ENCODE measurements around the gene EGFLAM. TPM values are rescaled to one million over a fixed set of nuclear protein-coding genes. Genes with fewer than 3 reads are reported as not detected.

Gene EGFLAM
- total and polyA plus RNA-seq, 4 donors = 13.1 to 124 (median 34.7) TPM

GRCh38 chr5:38468202-38468673 lies 209.9 kb downstream of the EGFLAM start:
- Histone ChIP-seq H3K27ac (ENCODE audit: low read depth, low read length) (peak overlapping the region; percentile 84), H3K4me1 (ENCODE audit: control insufficient read depth, insufficient read depth, low read length) (peaks cover 52% of the 10 kb centered on the region), H3K4me3 (ENCODE audit: low read depth, low read length) (no peak overlapping the region), H3K27me3 (ENCODE audit: control insufficient read depth, insufficient read depth, low read length) (no peaks in the 10 kb centered on the region), H3K36me3 (ENCODE audit: control insufficient read depth, insufficient read depth, low read length) (no peaks in the 10 kb centered on the region), H3K9me3 (ENCODE audit: control insufficient read depth, insufficient read depth, low read length) (no peaks in the 10 kb centered on the region)
- WGBS (ENCODE audit: insufficient coverage) = 94% methylated on average over 9 of the region's 12 CpGs
- no peak for DNase-seq (ENCODE audit: low read depth in 4 of 6, low spot score in 6 of 6)

GRCh38 chr5:38468978-38469706 lies 210.8 kb downstream of the EGFLAM start:
- WGBS (ENCODE audit: insufficient coverage) = 60% methylated on average over 12 of the region's 18 CpGs
- no peaks in the 10 kb centered on the region for H3K9me3 ChIP-seq (ENCODE audit: control insufficient read depth, insufficient read depth, low read length)
- H3K27me3 ChIP-seq (ENCODE audit: control insufficient read depth, insufficient read depth, low read length) = no peaks in the 10 kb centered on the region
- H3K27ac ChIP-seq (ENCODE audit: low read depth, low read length) = peak overlapping the region; percentile 84
- H3K36me3 ChIP-seq (ENCODE audit: control insufficient read depth, insufficient read depth, low read length) = no peaks in the 10 kb centered on the region
- peak in 1 of 6 donors; percentile 69 for DNase-seq (ENCODE audit: low read depth in 4 of 6, low spot score in 6 of 6)
- peaks cover 45% of the 10 kb centered on the region for H3K4me1 ChIP-seq (ENCODE audit: control insufficient read depth, insufficient read depth, low read length)
- no peak overlapping the region for H3K4me3 ChIP-seq (ENCODE audit: low read depth, low read length)

GRCh38 chr5:38469707-38470267 lies 211.4 kb downstream of the EGFLAM start:
- 95% methylated on average over 8 of the region's 11 CpGs for WGBS (ENCODE audit: insufficient coverage)
- no peak for DNase-seq (ENCODE audit: low read depth in 4 of 6, low spot score in 6 of 6)
- no peaks in the 10 kb centered on the region for H3K9me3 ChIP-seq (ENCODE audit: control insufficient read depth, insufficient read depth, low read length)
- no peak overlapping the region for H3K4me3 ChIP-seq (ENCODE audit: low read depth, low read length)
- H3K27ac ChIP-seq (ENCODE audit: low read depth, low read length) = peak overlapping the region; percentile 84
- H3K36me3 ChIP-seq (ENCODE audit: control insufficient read depth, insufficient read depth, low read length) = no peaks in the 10 kb centered on the region
- H3K4me1 ChIP-seq (ENCODE audit: control insufficient read depth, insufficient read depth, low read length) = peaks cover 45% of the 10 kb centered on the region
- H3K27me3 ChIP-seq (ENCODE audit: control insufficient read depth, insufficient read depth, low read length) = no peaks in the 10 kb centered on the region

- DNase-seq (ENCODE audit: low read depth in 4 of 6, low spot score in 6 of 6) = no peak
- H3K4me1 ChIP-seq (ENCODE audit: control insufficient read depth, insufficient read depth, low read length) = peaks cover 34% of the 10 kb centered on the region
- no peak overlapping the region for H3K4me3 ChIP-seq (ENCODE audit: low read depth, low read length)
- 97% methylated on average over 3 of the region's 4 CpGs for WGBS (ENCODE audit: insufficient coverage)
- H3K27ac ChIP-seq (ENCODE audit: low read depth, low read length) = no peak overlapping the region
- H3K36me3 ChIP-seq (ENCODE audit: control insufficient read depth, insufficient read depth, low read length) = no peaks in the 10 kb centered on the region
- no peaks in the 10 kb centered on the region for H3K9me3 ChIP-seq (ENCODE audit: control insufficient read depth, insufficient read depth, low read length)
- H3K27me3 ChIP-seq (ENCODE audit: control insufficient read depth, insufficient read depth, low read length) = no peaks in the 10 kb centered on the region
Measured at GRCh38 chr5:38471709-38472108, 213.3 kb downstream of the EGFLAM start.

GRCh38 chr5:38472541-38472940 lies 214.2 kb downstream of the EGFLAM start:
- Histone ChIP-seq H3K27me3 (ENCODE audit: control insufficient read depth, insufficient read depth, low read length) (no peaks in the 10 kb centered on the region), H3K36me3 (ENCODE audit: control insufficient read depth, insufficient read depth, low read length) (no peaks in the 10 kb centered on the region), H3K4me1 (ENCODE audit: control insufficient read depth, insufficient read depth, low read length) (peaks cover 26% of the 10 kb centered on the region), H3K9me3 (ENCODE audit: control insufficient read depth, insufficient read depth, low read length) (no peaks in the 10 kb centered on the region), H3K4me3 (ENCODE audit: low read depth, low read length) (no peak overlapping the region), H3K27ac (ENCODE audit: low read depth, low read length) (no peak overlapping the region)
- WGBS (ENCODE audit: insufficient coverage) = 96% methylated on average over 6 of the region's 7 CpGs
- DNase-seq (ENCODE audit: low read depth in 4 of 6, low spot score in 6 of 6) = no peak

- peak in 1 of 6 donors; percentile 38 for DNase-seq (ENCODE audit: low read depth in 4 of 6, low spot score in 6 of 6)
- H3K27me3 ChIP-seq (ENCODE audit: control insufficient read depth, insufficient read depth, low read length) = no peaks in the 10 kb centered on the region
- no peak overlapping the region for H3K4me3 ChIP-seq (ENCODE audit: low read depth, low read length)
- H3K36me3 ChIP-seq (ENCODE audit: control insufficient read depth, insufficient read depth, low read length) = no peaks in the 10 kb centered on the region
- H3K27ac ChIP-seq (ENCODE audit: low read depth, low read length) = no peak overlapping the region
- H3K9me3 ChIP-seq (ENCODE audit: control insufficient read depth, insufficient read depth, low read length) = no peaks in the 10 kb centered on the region
- peaks cover 21% of the 10 kb centered on the region for H3K4me1 ChIP-seq (ENCODE audit: control insufficient read depth, insufficient read depth, low read length)
- WGBS (ENCODE audit: insufficient coverage) = 58% methylated on average over 4 of the region's 8 CpGs
Measured at GRCh38 chr5:38473008-38473407, 214.6 kb downstream of the EGFLAM start.

- WGBS (ENCODE audit: insufficient coverage) = no CpG with 5 or more reads among the region's 3 CpGs
- Histone ChIP-seq H3K27ac (ENCODE audit: low read depth, low read length) (no peak overlapping the region), H3K36me3 (ENCODE audit: control insufficient read depth, insufficient read depth, low read length) (no peaks in the 10 kb centered on the region), H3K4me3 (ENCODE audit: low read depth, low read length) (no peak overlapping the region), H3K9me3 (ENCODE audit: control insufficient read depth, insufficient read depth, low read length) (no peaks in the 10 kb centered on the region), H3K4me1 (ENCODE audit: control insufficient read depth, insufficient read depth, low read length) (no peaks in the 10 kb centered on the region), H3K27me3 (ENCODE audit: control insufficient read depth, insufficient read depth, low read length) (no peaks in the 10 kb centered on the region)
- peak in 1 of 6 donors; percentile 36 for DNase-seq (ENCODE audit: low read depth in 4 of 6, low spot score in 6 of 6)
Measured at GRCh38 chr5:38478166-38478565, 219.8 kb downstream of the EGFLAM start.

GRCh38 chr5:38478878-38479277 lies 220.5 kb downstream of the EGFLAM start:
- H3K27me3 ChIP-seq (ENCODE audit: control insufficient read depth, insufficient read depth, low read length) = no peaks in the 10 kb centered on the region
- peak in 2 of 6 donors; percentile 53 to 70 for DNase-seq (ENCODE audit: low read depth in 4 of 6, low spot score in 6 of 6)
- 43% methylated on average over 1 of the region's 3 CpGs for WGBS (ENCODE audit: insufficient coverage)
- H3K4me3 ChIP-seq (ENCODE audit: low read depth, low read length) = no peak overlapping the region
- H3K4me1 ChIP-seq (ENCODE audit: control insufficient read depth, insufficient read depth, low read length) = no peaks in the 10 kb centered on the region
- H3K9me3 ChIP-seq (ENCODE audit: control insufficient read depth, insufficient read depth, low read length) = no peaks in the 10 kb centered on the region
- peak overlapping the region; percentile 37 for H3K27ac ChIP-seq (ENCODE audit: low read depth, low read length)
- peaks cover 2% of the 10 kb centered on the region for H3K36me3 ChIP-seq (ENCODE audit: control insufficient read depth, insufficient read depth, low read length)

- no CpG with 5 or more reads among the region's 6 CpGs for WGBS (ENCODE audit: insufficient coverage)
- Histone ChIP-seq H3K9me3 (ENCODE audit: control insufficient read depth, insufficient read depth, low read length) (no peaks in the 10 kb centered on the region), H3K4me1 (ENCODE audit: control insufficient read depth, insufficient read depth, low read length) (no peaks in the 10 kb centered on the region), H3K27me3 (ENCODE audit: control insufficient read depth, insufficient read depth, low read length) (no peaks in the 10 kb centered on the region), H3K27ac (ENCODE audit: low read depth, low read length) (peak overlapping the region; percentile 11), H3K36me3 (ENCODE audit: control insufficient read depth, insufficient read depth, low read length) (peaks cover 5% of the 10 kb centered on the region), H3K4me3 (ENCODE audit: low read depth, low read length) (no peak overlapping the region)
- DNase-seq (ENCODE audit: low read depth in 4 of 6, low spot score in 6 of 6) = peak in 2 of 6 donors; percentile 18 to 28
Measured at GRCh38 chr5:38479315-38479904, 221.1 kb downstream of the EGFLAM start.
